GM18498 (cell line): ENCODE results near the gene ZNF302.
"Not testable (repeated sequence)": the region's sequence is repeated elsewhere in the genome, so short reads cannot be mapped to it uniquely, and the experiment has no call there.

Experiments
- ATAC-seq: cut with Tn5 transposase; IDR thresholded peaks from one replicate; pipeline ENCODE4 v1.9.1; 2021; ENCODE audit warnings: mild to moderate bottlenecking, moderate library complexity; ENCODE audit not compliant: unreplicated experiment

ZNF302 gene

DNA sequence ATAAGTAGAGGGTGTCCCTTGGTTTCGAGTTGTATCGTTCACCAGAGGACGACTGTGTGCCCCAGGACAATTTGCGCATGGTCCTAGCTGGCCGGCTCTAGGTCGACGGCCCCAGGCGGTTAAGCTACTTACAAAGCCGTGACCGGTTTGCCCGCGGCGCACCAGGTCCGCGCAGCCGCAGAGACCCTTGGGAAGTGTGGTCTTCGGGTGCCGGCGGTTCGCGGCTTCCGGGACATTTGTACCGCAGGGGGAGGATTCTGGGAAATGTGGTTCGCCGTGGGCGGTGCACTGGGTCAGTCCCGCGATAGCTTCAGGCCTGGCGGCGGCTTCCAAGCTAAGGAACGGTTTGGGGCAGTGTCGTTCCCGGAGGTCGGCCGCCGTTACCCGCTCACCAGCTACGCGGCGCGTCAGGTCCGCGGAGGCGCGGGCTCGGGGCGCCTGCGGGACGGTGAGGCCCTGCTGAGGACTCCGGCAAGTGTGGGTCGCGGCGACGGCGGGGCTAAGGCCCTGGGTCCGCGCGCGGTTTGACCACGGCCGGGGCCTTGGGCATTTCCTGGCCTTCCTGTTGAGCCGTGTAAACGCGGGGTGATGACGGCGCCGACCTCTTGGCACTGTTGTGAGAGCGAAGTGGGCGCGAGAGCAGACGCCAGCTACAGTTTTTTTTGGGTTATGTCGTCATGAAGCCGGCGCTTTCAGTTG is at the start of gene ZNF302:
TSS of gene ZNF302 (plus strand) at position 293 of the 699 bp plus-strand sequence. CDS start 1,127 bp downstream, outside the sequence.
- peak; percentile 92 for ATAC-seq

DNA sequence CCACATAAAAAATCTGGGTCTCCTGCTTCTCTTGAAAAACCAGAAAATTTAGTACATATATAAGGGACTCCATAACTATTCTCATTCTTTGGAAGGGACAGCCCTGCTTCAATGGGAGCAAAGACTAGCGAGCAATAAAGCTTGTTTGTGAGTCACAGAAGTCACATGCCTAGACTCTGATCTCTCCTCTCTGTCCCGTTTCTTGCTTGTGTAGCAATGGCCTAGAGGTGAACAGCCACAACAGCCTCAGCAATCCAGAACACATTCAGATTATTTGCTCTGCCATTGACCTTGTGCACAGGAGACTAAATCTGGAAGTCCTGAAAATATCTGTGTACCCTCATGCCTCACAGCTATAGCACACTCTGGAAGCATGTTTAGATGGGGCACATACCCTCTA is 43.7 kb upstream of the ZNF302 start:
- no peak for ATAC-seq

DNA sequence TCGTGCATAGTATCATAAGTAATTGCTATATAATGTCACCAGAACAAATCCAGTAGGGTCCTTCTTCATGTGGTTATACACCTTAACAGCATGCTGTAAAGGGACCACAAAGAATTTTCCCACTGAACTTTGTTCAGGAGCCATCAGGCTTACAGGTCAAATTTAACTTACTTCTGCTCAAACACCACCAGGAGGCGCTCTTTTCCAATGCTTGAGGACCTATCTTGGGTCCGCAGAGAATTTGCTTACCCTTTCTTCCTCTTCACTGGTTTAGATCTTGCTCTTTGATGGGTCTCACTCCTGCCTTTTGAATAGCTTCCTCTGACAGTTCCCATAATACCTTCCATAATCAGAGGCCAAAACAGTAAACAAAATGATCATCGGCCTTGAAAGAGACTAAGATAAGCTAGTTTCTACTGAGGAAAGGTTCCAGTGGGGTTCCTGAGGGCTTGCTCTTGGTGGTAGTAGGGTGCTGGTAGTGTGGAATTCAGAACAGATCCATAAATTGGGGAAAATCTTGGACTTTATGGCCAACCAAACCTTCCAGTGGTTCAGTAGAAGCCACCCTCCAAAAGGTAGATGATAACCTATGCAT is 37.9 kb upstream of the ZNF302 start:
- ATAC-seq = no peak

DNA sequence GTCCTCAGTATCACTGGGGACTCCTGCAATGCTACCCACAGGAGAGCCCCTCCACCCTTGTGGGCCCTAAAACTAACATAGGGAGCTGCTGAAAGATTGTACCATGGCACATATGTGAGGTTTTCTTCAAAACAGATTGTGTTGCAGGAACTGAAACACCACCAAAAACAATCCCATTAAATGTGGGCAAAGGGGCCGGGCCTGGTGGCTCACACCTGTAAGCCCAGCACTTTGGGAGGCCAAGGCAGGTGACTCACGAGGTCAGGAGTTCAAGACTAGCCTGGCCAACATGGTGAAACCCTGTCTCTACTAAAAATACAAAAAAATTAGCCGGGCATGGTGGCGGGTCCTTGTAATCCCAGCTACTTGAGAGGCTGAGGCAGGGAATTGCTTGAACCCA is 35.2 kb upstream of the ZNF302 start:
- ATAC-seq = no peak

DNA sequence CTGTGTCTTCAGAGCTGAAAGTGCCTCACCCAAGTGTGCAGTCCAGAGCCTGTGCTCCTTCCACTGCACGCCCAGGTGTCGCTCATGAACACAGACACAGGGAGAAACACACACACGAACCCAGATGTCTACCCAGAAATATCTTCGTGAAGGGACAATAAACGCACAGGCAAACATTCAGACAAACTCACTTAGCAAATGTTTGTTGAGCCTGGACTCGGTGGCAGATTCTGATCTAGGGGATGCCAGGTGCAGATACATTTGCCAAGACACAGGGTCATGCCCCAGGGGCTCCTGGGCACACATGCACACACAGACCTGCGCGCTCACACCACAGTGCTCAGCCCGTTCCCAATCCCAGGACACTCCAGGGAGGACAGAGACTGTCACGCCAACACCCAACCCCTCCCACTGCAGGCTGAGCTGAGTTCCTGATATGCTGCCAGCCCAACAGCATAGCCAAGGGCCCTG is 32.5 kb upstream of the ZNF302 start:
- ATAC-seq = no peak

DNA sequence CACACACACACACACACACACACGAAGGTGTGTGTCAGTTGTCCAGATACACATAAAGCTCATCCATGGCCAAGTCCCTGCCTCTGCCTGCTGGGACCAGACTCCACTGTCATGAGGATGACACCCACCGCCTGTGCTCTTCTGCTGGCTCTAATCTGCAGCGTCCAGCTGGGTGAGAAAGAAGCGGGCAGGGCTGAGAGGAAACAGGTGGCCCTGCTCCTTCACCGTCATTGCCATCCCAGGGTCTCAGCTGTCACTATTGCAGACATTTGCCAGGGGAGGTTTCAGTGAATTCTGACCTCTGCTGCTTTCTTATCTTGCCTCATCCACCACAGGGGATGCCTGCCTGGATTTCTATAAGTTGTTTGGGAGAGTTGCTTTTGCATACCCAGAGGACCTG is 31.9 kb upstream of the ZNF302 start:
- no peak for ATAC-seq

DNA sequence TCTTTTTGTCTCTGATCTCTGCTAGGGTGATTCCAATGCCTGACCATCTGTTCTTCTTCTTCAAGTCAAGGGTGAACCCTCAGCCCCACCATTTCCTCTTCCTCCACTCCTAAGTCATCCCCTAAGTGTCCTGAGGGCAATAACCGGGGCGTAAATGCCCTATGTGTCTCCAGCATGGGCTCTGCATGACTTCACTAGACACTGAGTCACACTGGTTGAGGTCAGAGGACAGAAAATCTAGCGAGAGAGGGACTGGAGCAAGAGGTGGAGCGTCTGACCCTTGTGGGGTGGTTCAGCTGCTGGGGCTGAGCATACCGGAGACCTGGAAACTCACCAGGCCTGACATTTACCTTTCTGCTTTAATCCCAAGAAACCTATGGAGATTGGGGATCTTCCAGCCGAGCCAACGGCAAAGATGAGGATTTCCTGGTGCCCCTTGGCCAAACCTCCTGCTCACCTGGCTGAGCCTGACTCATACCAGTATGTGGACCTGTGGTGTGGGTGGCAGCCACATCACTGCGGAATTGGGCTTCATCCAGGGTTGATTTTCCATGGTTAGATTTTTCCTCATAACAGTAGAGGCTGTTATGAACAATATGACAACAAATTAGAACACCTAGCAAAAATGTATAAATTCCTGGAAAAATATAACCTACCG is 27.5 kb upstream of the ZNF302 start:
- no peak for ATAC-seq

DNA sequence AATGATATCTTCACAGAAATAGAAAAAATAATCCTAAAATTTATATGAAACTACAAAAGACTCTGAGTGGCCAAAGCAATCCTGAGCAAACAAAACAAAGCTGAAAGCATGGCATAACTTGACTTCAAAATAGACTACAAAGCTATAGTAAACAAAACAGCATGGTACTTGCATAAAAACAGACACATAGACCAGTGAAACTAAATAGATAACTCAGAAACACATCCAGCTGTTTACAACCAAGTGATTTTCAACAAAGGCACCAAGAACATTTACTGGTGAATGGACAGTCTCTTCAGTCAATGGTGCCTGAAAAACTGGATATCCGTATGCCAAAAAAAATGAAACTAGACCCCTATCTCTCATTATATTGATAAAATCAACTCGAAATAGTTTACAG is 25.7 kb upstream of the ZNF302 start:
- ATAC-seq = no peak

DNA sequence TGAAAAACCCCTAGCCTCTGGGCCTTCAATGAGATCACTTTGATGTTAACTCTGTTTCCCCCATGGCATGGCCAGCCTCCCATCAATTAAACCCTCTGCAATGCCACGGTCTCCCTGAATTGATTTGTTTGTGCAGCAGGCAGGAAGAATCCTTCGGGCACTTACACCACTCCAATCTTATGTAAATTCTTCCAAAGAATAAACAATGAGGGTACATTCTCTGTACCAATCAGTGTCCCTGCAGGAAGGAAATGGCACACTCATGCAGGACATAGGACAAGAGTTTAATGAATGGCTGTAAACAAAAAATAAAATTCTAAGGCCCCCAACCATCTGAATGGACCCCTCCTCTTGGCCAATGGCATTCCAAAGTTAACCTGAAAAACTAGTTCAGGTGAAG is 22.7 kb upstream of the ZNF302 start:
- no peak for ATAC-seq

DNA sequence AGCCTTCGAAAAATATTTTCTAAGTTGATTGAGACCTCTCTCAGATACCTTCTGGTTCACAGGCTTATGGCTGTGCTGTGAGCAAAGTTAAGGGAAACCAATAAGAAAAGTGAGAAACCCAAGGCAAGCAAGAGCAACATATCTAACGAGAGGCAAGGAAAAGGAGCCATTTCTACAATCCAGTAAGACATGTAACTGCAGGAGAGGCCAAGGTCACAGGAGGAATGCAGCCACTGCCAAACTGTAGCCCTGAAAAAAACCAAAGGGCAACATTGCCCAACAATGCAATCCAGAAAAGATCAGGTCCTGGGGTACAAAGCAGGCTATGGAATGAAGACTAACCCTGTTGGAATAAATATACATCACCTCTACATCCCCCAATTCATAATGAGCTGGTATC is 21.8 kb upstream of the ZNF302 start:
- no peak for ATAC-seq

DNA sequence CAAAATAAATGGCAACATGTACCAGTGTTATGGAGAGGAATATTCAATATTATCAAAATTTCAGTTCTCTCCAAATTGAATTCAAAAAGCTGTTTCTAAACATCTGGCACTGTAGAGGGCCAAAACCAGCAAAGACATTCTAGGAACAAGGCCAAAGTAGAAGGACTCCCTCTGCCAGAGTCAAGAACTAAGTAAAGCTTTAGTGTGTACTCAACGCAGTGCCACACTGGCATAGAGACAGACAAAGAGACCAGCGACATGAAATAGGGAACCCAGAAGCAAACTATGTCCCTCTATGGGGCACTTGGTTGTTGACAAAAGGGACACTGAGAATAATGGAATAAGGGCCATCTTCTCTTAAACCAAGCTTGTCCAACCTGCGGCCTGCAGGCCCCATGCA is 16.1 kb upstream of the ZNF302 start:
- ATAC-seq = no peak

DNA sequence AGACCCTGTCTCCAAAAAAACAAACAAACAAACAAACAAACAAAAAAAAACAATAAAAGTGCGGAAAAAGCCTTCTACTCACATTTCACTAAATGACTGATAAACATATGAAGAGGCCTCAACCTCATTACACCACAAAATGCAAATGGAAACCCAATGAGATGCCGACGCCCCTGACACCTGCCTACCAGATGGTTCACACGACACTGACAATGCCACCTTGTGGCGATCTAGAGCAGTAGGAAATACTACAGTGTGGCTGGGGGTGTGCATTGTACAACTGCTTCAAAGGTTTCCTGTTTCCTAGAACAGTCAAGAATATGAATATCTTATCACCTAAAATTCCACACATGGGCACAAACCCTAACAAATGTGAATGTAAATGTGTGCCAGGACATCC is 14.6 kb upstream of the ZNF302 start:
- no peak for ATAC-seq

DNA sequence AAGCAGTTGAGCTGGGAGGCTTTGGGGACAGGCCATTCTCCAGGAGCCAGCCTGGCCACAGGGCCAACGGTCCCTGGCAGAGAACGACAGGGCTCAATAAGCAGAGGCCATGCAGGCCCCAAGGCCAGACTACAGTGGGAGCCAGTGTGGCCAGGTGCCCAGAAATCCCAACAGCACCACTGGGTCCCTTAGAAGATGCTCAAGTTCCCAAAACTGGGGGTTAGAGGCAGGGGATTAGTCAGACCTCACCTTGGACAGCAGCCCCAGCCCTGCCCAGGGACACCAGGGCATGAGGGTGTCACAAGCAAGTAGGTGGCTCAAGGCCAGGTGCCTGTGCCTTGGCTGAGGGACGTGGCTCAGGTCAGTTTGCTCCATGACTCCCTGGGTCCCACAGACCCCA is 13.3 kb upstream of the ZNF302 start:
- ATAC-seq = no peak

DNA sequence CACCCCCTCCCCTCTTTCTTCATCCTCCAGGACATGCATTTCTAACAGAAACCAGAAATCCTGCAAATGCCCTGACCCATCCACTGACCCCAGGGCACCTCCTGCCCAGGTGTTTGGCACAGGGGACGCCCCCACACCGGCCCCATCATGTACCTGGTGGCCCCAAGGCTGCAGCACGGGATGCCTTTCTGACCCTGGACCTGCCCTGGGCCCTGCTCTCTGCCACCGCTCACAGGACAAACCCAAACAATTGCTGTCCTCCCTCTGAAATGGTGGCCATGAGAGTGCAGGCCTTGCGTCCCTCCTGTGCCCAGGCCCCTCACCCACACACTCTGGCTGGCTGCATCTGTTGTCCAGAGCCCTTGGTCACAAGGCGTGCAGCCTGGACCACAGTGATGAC is 12.6 kb upstream of the ZNF302 start:
- no peak for ATAC-seq

DNA sequence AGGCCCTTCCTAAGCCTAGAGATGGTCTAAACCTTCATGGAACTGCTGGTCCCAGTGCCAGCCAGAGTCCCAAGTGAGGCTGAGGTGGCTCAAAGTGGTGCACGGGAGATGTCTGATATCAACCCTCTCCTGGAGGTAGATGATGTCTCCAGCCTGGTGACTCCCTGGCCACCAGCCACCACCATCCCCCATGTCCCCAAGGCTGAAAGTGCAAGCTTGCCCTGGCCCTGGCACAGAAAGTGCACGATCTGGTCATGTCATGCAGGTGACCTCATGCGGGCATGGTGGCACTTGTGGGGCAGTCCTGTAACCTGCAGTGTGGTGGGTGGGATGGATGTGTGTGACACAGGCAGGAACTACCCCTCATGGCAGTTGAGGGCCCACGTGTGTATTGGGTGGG is 12.2 kb upstream of the ZNF302 start:
- ATAC-seq = not testable (repeated sequence)

DNA sequence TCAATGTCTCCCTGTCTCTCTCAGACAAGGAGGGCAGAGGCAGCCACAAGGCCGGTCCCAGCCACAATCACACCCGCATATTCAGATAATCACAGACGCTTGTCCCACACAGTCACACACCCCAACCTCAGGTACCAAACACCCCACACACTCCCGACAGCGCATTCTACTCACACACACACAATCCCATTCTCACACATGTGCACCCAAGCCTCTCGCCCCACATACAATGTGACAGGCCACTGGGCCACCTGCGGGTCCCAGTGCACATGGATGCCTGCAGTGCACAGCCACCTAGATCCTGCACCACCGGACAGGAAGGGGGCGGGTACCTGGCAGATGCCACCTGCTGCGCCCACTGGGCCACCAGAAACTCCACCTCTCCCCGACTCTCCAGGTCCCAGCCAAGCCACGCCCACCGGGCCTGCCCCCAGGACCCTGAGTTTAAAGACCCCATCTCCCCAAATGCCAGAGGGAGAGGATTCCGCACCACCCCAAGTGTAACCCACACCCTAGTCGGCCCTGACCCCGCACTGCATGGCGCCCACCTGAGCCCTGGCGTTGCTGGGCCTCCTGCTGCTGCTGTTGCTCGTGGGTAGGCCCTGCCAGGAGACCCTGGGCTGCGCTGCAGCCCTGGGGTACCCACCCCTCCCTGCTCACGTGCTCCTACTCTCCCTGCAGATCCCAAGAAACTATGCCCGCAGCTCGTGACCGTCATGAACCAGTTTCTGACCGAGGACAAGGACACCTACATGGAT is 11.1 kb upstream of the ZNF302 start:
- ATAC-seq = no peak

DNA sequence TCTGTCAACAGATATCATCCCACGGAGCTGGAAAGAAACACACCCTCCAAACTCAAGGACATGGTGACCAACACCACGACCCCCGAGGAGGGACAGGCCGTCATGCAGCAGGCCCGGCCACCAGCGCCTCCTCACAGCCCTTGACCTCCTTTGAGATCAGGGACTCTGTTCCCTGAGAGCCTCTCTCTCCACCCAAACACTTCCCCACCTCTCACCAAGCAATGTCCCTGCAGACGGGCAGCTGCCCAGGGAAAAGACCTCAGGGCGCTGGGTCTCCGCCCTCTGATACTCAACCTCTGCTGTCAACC is 10.6 kb upstream of the ZNF302 start:
- no peak for ATAC-seq

DNA sequence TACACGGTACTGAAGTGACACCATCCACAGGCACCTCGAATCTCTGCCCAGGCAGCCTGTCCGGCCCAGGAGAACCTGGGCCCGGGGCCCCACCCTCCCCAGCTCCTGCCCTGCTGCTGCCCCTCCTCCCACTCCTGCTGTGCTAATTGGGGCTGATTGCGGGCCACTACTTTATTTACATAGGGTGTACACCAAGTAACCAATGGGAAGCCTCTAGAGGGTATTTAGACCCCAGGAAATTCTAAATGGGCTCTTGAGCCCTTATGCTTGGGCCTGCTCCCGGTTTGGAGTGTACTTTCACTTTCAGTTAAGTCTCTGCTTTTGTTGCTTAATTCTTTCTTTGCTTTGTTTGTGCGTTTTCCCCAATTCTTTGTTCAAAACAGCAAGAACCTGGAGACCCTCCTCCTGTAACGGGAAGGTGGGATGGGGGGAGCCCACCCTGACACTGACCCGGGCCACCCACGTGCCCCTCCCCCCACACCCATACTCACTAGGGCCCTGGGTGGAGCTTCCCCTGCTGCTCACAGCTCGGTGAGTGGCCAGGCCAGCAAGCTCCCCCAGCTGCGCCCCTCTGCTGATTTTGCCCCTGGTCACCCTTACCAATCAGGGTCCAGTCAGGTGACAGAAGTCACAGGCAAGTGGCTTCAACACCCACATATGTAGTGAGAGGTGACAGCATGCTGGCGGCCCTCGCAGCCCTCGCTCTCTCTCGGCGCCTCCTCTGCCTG is 10.0 kb upstream of the ZNF302 start:
- ATAC-seq = no peak

DNA sequence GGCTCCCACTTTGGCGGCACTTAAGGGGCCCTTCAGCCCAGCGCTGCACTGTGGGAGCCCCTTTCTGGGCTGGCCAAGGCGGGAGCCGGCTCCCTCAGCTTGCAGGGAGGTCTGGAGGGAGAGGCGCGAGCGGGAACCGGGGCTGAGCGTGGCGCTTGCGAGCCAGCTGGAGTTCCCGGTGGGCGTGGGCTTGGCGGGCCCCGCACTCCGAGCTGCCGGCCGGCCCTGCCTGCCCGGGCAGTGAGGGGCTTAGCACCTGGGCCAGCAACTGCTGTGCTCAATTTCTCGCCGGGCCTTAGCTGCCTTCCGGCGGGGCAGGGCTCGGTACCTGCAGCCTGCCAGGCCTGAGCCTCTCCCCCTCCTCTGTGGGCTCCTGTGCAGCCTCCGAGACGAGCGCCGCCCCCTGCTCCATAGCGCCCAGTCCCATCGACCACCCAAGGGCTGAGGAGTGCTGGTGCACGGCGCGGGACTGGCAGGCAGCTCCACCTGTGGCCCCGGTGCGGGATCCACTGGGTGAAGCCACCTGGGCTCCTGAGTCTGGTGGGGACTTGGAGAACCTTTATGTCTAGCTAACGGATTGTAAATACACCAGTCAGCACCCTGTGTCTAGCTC is 9.3 kb upstream of the ZNF302 start:
- ATAC-seq = not testable (repeated sequence)

DNA sequence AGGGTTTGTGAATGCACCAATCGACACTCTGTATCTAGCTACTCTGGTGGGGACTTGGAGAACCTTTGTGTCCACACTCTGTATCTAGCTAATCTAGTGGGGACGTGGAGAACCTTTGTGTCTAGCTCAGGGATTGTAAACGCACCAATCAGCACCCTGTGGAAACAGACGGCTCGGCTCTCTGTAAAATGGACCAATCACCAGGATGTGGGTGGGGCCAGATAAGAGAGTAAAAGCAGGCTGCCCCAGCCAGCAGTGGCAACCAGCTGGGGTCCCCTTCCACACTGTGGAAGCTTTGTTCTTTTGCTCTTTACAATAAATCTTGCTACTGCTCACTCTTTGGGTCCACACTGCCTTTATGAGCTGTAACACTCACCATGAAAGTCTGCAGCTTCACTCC is 8.8 kb upstream of the ZNF302 start:
- not testable (repeated sequence) for ATAC-seq

DNA sequence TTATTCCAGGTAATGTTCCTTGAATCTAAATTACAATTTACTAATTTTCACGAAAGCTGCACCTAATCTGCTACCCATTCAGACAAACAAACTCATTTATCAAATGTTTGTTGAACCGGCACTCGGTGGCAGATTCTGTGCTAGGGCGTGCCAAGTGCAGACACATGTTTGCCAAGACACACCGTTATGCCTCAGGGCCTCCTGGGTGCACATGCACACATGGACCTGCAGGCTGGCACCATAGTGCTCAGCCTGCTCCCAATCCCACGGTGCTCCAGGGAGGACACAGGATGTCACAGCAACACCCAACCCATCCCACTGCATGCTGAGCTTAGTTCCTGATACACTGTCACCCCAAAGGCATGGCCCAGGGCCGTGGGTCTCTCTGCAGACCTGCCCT is 8.2 kb upstream of the ZNF302 start:
- ATAC-seq = no peak
